GM12873 (cell line): ENCODE measurements around the gene KRT76.

Experiments
- CTCF ChIP-seq: IDR thresholded peaks from 2 replicates; pipeline ENCODE4 v1.5.1; 2012; ENCODE audit warnings: low read depth, mild to moderate bottlenecking, moderate library complexity, low read length, control low read depth; ENCODE audit not compliant: insufficient read depth; ENCODE audit errors: missing control alignments

Gene KRT76

GRCh38 chr12:52798671-52799504 lies 21.7 kb upstream of the KRT76 start:
- TF ChIP-seq CTCF: no peak

- no peak for TF ChIP-seq CTCF
Observed at GRCh38 chr12:52798003-52798670, 21.0 kb upstream of the KRT76 start.

GRCh38 chr12:52797529-52797894 lies 20.4 kb upstream of the KRT76 start:
- no peak for TF ChIP-seq CTCF

- no peak for TF ChIP-seq CTCF
Observed at GRCh38 chr12:52796839-52797528, 19.8 kb upstream of the KRT76 start.

GRCh38 chr12:52796429-52796794 lies 19.3 kb upstream of the KRT76 start:
- TF ChIP-seq CTCF: no peak

GRCh38 chr12:52795694-52796428 lies 18.7 kb upstream of the KRT76 start, which contains the start of gene KRT3:
KRT3 (minus strand) TSS chr12:52796117; CDS start chr12:52796042, 75 bp downstream.
- TF ChIP-seq CTCF: no peak
